ENCODE results near the gene GTF2E1. TPM values are rescaled to one million over a fixed set of nuclear protein-coding genes. Genes with fewer than 3 reads are reported as not detected.

Gene GTF2E1
- total RNA-seq, 1 experiment from 2014 or later = 16.5 TPM

DNA sequence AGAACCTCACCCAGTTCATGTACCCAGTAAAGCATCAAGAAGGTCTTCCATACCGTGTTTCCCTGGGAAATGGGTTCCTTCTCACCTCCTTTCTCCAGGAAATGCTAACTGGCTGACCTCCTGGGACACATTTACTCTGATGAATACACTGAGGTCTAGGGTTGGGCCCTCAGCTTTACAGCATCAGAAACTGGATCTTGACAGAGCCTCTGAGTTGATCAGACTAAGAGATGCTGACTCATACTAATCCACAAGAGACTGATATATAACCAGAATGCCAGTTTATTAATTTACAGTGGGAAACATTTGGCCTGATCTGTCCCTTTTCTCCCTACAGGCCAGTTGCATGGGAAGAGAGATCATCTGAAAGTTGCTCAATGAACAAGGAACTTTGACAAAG lies 55.8 kb downstream of the GTF2E1 start:
- no peak for DNase-seq (ENCODE audit: low read depth)

DNA sequence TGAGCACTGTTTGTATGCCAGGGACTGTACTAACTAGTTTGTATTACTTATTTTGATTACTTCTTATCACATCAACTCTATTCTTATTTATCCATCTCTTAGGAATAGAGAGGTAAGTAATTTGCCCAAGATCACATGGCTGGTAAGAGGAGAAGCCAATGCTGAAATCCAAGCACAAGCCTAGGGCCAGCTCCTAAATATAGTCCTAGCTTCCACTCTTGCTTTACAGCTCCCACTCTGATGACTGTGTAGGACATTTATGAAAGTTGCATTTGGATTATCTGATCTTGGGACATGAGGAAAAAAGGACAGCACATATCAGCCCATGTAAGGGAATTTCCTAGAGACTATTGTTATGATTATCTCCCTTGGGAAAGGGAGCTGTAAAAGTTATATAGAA lies 58.1 kb downstream of the GTF2E1 start:
- DNase-seq (ENCODE audit: low read depth) = no peak

DNA sequence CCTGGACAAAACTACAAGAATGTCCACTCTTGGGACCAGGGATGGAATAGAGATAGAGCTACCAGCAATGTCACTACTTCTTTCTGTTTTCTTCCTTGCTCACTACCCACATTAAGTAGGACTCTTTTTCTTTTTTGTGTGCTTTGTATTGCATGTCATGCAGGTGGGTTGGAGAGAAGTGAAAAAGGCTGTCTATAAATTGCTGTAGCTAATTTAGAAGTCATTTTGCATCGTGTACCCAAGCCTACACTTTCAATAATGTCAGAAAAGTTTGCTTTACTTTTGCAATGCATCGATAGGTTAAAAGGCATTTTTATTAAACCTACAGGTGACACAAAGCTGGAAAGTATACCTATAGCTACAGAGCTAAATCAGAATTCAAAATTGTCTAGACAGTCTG lies 58.9 kb downstream of the GTF2E1 start:
- no peak for DNase-seq (ENCODE audit: low read depth)

DNA sequence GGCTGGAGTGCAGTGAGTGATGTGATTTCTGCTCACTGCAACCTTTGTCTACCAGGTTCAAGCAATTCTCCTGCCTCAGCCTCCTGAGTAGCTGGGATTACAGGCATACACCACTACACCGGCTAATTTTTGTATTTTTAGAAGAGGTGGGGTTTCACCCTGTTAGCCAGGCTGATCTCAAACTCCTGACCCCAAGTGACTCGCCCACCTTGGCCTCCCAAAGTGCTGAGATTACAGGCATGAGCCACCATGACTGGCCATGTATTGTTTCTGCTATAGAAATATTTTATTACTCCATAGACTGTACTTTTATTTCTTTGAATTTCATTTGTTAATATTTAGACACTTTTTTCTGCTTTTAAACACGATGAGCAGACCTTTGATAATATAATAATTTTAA lies 60.4 kb downstream of the GTF2E1 start:
- no peak for DNase-seq (ENCODE audit: low read depth)

DNA sequence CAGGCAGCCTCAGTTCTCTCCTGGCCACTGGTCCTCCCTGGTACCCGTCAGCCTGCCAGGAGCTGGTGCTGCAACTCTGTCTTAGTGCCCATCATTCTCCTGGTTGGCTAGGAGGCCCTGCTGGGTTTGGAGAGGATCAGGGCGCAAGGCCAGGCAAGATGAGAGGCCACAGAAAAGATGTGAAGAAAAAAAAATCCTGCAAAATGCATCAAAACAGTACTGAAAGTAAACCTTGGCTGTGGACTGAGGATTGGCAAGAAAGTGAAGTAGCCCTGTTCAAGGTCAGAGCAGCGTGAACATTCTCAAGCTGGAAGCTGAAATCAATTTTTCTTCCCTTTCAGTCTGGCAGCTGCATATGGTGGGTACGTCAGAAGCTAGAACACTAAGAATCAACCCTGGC lies 74.2 kb downstream of the GTF2E1 start:
- no peak for DNase-seq (ENCODE audit: low read depth)

DNA sequence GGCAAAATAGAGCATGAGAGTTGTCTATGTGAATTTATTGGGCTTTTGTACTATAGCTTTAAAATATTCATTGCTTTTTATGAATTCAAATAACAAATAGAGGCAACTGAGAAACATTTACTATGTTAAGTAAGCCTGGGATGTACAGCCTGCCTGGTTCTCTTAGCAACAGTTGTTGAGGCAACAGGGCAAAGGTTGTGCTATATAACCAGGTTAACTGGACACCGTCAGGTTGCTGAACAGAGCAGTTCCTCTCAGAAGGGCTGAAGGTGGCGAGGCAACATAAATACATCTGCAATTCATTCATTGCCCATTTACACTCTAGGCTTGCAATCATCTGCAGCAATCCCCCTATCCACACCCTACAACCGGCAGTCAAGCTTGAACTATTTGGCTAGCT lies 78.2 kb downstream of the GTF2E1 start:
- no peak for DNase-seq (ENCODE audit: low read depth)

DNA sequence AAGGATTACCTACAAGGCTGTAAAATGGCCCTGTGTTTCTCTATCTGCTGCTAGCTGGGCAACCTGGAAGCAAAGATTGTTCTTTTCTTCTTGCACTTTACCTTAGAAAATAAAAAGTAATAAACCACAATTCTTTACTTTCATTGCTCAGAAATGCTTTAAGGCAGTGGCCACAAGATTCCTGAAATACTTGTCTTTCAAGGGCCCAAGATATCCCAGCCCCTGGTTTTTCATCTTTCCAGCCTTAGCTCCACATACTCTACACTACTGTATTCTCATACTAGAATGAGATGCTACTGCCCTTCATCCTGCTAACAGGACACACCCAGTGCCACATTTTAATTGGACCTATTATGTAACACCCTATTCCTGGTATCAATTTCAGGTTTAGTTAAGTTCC lies 78.9 kb downstream of the GTF2E1 start:
- no peak for DNase-seq (ENCODE audit: low read depth)

DNA sequence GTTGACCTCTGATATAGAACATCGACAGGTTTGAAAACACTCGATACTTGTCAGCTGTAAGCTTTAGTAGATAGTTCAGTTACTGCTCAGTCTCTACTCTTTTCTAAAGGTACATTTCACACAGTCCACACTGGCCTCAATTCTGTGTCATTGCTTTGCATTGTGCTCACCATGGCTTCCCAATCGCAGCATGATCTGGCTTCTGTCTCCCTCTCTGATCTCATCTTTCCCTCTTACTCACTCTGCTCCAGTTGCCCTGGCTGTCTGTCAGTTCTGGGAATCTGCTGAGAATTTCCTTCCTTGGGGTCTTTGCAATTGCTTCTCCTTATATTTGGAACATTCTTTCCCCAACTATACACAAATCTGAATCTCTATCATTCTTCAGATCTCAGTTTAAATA lies 80.6 kb downstream of the GTF2E1 start:
- no peak for DNase-seq (ENCODE audit: low read depth)

DNA sequence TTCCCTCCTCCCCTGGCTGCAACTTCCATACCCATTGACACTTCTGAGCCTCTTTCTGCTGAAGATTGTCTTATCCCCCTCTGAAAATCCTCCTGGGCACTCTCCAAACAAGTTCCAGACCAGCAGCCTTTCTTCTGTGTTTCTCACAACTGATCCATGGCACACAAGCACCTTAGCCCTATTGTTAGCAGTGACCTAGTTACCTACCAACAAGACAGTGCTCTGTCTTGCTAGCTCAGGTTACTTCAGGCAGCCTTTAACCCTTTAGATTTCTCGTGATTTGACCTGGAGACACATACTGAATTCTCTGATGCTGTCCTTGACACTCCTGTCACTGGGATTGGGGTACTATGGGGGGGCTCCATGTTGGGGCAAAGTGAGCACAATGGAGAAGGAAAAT lies 82.1 kb downstream of the GTF2E1 start:
- DNase-seq (ENCODE audit: low read depth) = no peak

DNA sequence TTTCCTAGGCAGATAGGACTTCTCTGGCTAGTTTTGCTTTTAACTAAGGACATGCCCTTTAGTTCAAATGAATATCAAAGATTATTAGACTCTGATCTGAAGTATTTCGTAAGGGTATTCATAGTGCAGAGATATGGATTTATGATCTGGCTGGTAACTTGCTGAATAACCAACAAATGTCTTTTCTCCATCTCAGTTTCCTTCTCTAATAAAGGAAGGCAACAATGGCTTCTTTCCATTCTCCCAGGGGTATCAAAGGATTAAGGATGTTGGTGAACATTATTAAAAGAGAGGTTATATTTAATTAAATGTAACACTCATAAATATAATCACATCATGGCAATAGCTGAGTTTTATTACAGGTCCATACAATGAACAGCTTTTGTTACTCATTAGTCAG lies 86.3 kb downstream of the GTF2E1 start:
- DNase-seq (ENCODE audit: low read depth) = no peak

DNA sequence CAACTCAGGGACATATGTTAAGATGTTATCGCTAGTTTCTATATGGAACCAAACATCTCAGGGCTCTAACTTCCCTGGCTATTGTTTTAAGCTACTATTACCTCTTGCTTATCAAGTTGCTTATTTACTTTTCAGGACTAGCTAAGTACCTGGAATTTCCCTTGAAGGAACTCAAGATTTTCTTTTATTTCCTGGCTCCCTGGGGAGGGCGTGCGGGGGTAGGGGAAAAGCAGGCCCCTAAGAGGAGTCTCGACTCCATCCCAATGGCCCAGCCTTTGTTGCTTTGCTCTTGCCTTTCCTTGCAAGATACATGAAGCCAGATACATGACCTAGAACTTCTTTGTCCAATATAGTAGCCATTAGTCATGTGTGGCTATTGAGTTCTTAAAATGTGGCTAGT lies 88.5 kb downstream of the GTF2E1 start:
- DNase-seq (ENCODE audit: low read depth) = no peak

Other genes starting within 250 kb of the GTF2E1 start
- gene NDUFB4, start 146.4 kb upstream of the GTF2E1 start, total RNA-seq (2014; rRNA removed; shearing (Covaris generic)) = 323 and 341 TPM in 2 replicates
- gene HGD, start 60.5 kb upstream of the GTF2E1 start, total RNA-seq (2014; rRNA removed; shearing (Covaris generic)) = 0.24 TPM in 1 of 2 replicates, not detected in the other
- gene RABL3, start 228 bp upstream of the GTF2E1 start, total RNA-seq (2014; rRNA removed; shearing (Covaris generic)) = 23.5 and 32.0 TPM in 2 replicates
- not detected in 2 replicates for gene STXBP5L, start 165.5 kb downstream of the GTF2E1 start, total RNA-seq (2014; rRNA removed; shearing (Covaris generic))

Data from RPMI7951 (cell line).